Mesenchymal stem cell (in vitro differentiated cells and primary cell): ENCODE results near the gene MAN2B2.
A peak's percentile ranks its signal among the peaks of the same experiment; 100 is the strongest.

Experiments used
- DNase-seq: peaks from one replicate; pipeline ENCODE4 v3.0.0-alpha.2; 2013
- H2AFZ ChIP-seq: one replicate; pipeline ENCODE4 v1.6.1; 2013; ENCODE audit warnings: low read depth, mild to moderate bottlenecking, control low read depth, inconsistent platforms, low read length, moderate library complexity
- H2AK5ac ChIP-seq: 2 replicates; pipeline ENCODE4 v1.6.1; 2013; ENCODE audit warnings: low read length, moderate library complexity, mild to moderate bottlenecking, inconsistent platforms; ENCODE audit not compliant: severe bottlenecking
- H2BK120ac ChIP-seq: one replicate; pipeline ENCODE4 v1.6.1; 2013; ENCODE audit warnings: low read depth, mild to moderate bottlenecking, inconsistent platforms, low read length, moderate library complexity
- H2BK12ac ChIP-seq, 2 experiments: one replicate each; pipeline ENCODE4 v1.6.1; 2013; ENCODE audit warnings: inconsistent platforms in 2 of 2, low read length in 2 of 2, mild to moderate bottlenecking in 2 of 2, moderate library complexity in 2 of 2, control low read depth in 1 of 2
- H2BK15ac ChIP-seq: one replicate; pipeline ENCODE4 v1.6.1; 2013; ENCODE audit warnings: mild to moderate bottlenecking, low read depth, inconsistent platforms; ENCODE audit not compliant: poor library complexity, severe bottlenecking
- H2BK5ac ChIP-seq: 2 replicates; pipeline ENCODE4 v1.6.1; 2013; ENCODE audit warnings: low read depth, mild to moderate bottlenecking, low read length, control low read depth, inconsistent platforms; ENCODE audit not compliant: poor library complexity, severe bottlenecking
- H3K14ac ChIP-seq, 2 experiments: one replicate each; pipeline ENCODE4 v1.6.1; 2013; ENCODE audit warnings: inconsistent platforms in 2 of 2, low read length in 2 of 2, control low read depth in 1 of 2, mild to moderate bottlenecking in 1 of 2, moderate library complexity in 1 of 2
- H3K18ac ChIP-seq, 2 experiments: one replicate each; pipeline ENCODE4 v1.6.1; 2013; ENCODE audit warnings: inconsistent platforms in 2 of 2, low read length in 2 of 2, control low read depth in 1 of 2, low read depth in 1 of 2, mild to moderate bottlenecking in 1 of 2
- H3K23ac ChIP-seq, 2 experiments: one replicate each; pipeline ENCODE4 v1.6.1; 2013; ENCODE audit warnings: inconsistent platforms in 2 of 2, low read length in 2 of 2, mild to moderate bottlenecking in 2 of 2, moderate library complexity in 2 of 2, control low read depth in 1 of 2
- H3K27ac ChIP-seq: 2 replicates; pipeline ENCODE4 v1.5.1; 2013; ENCODE audit warnings: mild to moderate bottlenecking, moderate library complexity, low read length, control low read depth, inconsistent platforms; ENCODE audit not compliant: poor library complexity, severe bottlenecking
- H3K27me3 ChIP-seq, 2 experiments: 2 replicates each; pipeline versions ENCODE4 v1.6.1 to v1.7.0; 2013; ENCODE audit warnings: low read length in 2 of 2, mild to moderate bottlenecking in 2 of 2, moderate library complexity in 2 of 2, control low read depth in 1 of 2, inconsistent platforms in 1 of 2; ENCODE audit not compliant: control insufficient read depth in 1 of 2, insufficient read depth in 1 of 2
- H3K36me3 ChIP-seq, 2 experiments: 2 replicates each; pipeline versions ENCODE4 v1.6.1 to v1.7.0; 2013; ENCODE audit warnings: low read length in 2 of 2, control low read depth in 1 of 2, inconsistent platforms in 1 of 2, low read depth in 1 of 2, mild to moderate bottlenecking in 1 of 2; ENCODE audit not compliant: insufficient read depth in 2 of 2, control insufficient read depth in 1 of 2
- H3K4ac ChIP-seq, 2 experiments: one replicate each; pipeline ENCODE4 v1.6.1; 2013; ENCODE audit warnings: inconsistent platforms in 2 of 2, low read length in 2 of 2, mild to moderate bottlenecking in 2 of 2, moderate library complexity in 2 of 2, control low read depth in 1 of 2, low read depth in 1 of 2
- H3K4me1 ChIP-seq: 2 replicates; pipeline ENCODE4 v1.6.1; 2013; ENCODE audit warnings: low read depth, low read length, control low read depth; ENCODE audit not compliant: control insufficient read depth, insufficient read depth
- H3K4me2 ChIP-seq: 2 replicates; pipeline ENCODE4 v1.6.1; 2013; ENCODE audit warnings: low read length, mild to moderate bottlenecking, inconsistent platforms; ENCODE audit not compliant: poor library complexity, severe bottlenecking
- H3K4me3 ChIP-seq, 2 experiments: 2 replicates each; pipeline versions ENCODE4 v1.5.1 to v1.7.0; 2013; ENCODE audit warnings: low read length in 2 of 2, mild to moderate bottlenecking in 2 of 2, control low read depth in 1 of 2, low read depth in 1 of 2; ENCODE audit not compliant: insufficient read depth in 1 of 2
- H3K79me1 ChIP-seq: replicated peaks from 2 replicates; pipeline ENCODE4 v1.6.1; 2013; ENCODE audit warnings: mild to moderate bottlenecking, control low read depth, low read length, inconsistent platforms; ENCODE audit not compliant: poor library complexity, severe bottlenecking
- H3K9ac ChIP-seq: 2 replicates; pipeline ENCODE4 v1.7.0; 2013; ENCODE audit warnings: mild to moderate bottlenecking, low read length, moderate library complexity
- H3K9me3 ChIP-seq: 2 replicates; pipeline ENCODE4 v1.7.0; 2013; ENCODE audit warnings: mild to moderate bottlenecking, low read length; ENCODE audit not compliant: control insufficient read depth
- H4K8ac ChIP-seq: one replicate; pipeline ENCODE4 v1.6.1; 2013; ENCODE audit warnings: inconsistent platforms, mild to moderate bottlenecking, low read length, moderate library complexity
- H4K91ac ChIP-seq: one replicate; pipeline ENCODE4 v1.6.1; 2013; ENCODE audit warnings: mild to moderate bottlenecking, low read length, inconsistent platforms
- WGBS: methylation state at CpG from one replicate; pipeline ENCODE4 v1.1.7; 2013; ENCODE audit warnings: mixed read lengths; 5-methylcytosine and 5-hydroxymethylcytosine counted together

The MAN2B2 gene

GRCh38 chr4:6551660-6552059 is 23.3 kb upstream of the MAN2B2 start:
- H2AK5ac ChIP-seq = no peak overlapping the region
- no peak overlapping the region for H2BK12ac ChIP-seq
- no peaks in the 10 kb centered on the region for H3K79me1 ChIP-seq
- H2AFZ ChIP-seq = no peak overlapping the region
- no CpG with 5 or more reads among the region's 2 CpGs for WGBS
- no peaks in the 10 kb centered on the region for H3K36me3 ChIP-seq
- H3K4me2 ChIP-seq = no peak overlapping the region
- H2BK5ac ChIP-seq = no peak overlapping the region
- no peak overlapping the region for H3K9ac ChIP-seq
- H3K4me3 ChIP-seq = no peak overlapping the region
- H4K8ac ChIP-seq = no peak overlapping the region
- H3K23ac ChIP-seq = no peak overlapping the region
- DNase-seq = no peak
- H3K27me3 ChIP-seq = peaks cover 70 to 74% of the 10 kb centered on the region in 2 experiments
- H3K14ac ChIP-seq = peak overlapping the region in 1 of 2 experiments; percentile 39
- no peak overlapping the region for H4K91ac ChIP-seq
- H3K4me1 ChIP-seq = no peaks in the 10 kb centered on the region
- no peak overlapping the region for H2BK15ac ChIP-seq
- H3K27ac ChIP-seq = no peak overlapping the region
- peaks cover 10% of the 10 kb centered on the region for H3K9me3 ChIP-seq
- H3K4ac ChIP-seq = no peak overlapping the region
- H2BK120ac ChIP-seq = no peak overlapping the region
- no peak overlapping the region for H3K18ac ChIP-seq

- no peak overlapping the region for H3K9ac ChIP-seq
- 76% methylated on average over 12 of the region's 13 CpGs for WGBS
- H2BK15ac ChIP-seq = no peak overlapping the region
- H2BK120ac ChIP-seq = no peak overlapping the region
- H2BK12ac ChIP-seq = no peak overlapping the region
- no peak overlapping the region for H3K23ac ChIP-seq
- H3K36me3 ChIP-seq = no peaks in the 10 kb centered on the region
- no peak overlapping the region for H3K4me3 ChIP-seq
- no peak overlapping the region for H3K4me2 ChIP-seq
- H3K27ac ChIP-seq = no peak overlapping the region
- no peak overlapping the region for H2AFZ ChIP-seq
- H4K8ac ChIP-seq = no peak overlapping the region
- peaks cover 10% of the 10 kb centered on the region for H3K9me3 ChIP-seq
- DNase-seq = no peak
- H3K18ac ChIP-seq = no peak overlapping the region
- no peak overlapping the region for H3K14ac ChIP-seq
- H3K4me1 ChIP-seq = no peaks in the 10 kb centered on the region
- H3K79me1 ChIP-seq = no peaks in the 10 kb centered on the region
- H4K91ac ChIP-seq = no peak overlapping the region
- H3K27me3 ChIP-seq = peaks cover 84 to 95% of the 10 kb centered on the region in 2 experiments
- H3K4ac ChIP-seq = no peak overlapping the region
- H2BK5ac ChIP-seq = no peak overlapping the region
- no peak overlapping the region for H2AK5ac ChIP-seq
Measured at GRCh38 chr4:6555519-6555918, 19.5 kb upstream of the MAN2B2 start.

- 94% methylated on average over 6 of the region's 6 CpGs for WGBS
- no peak overlapping the region for H2BK120ac ChIP-seq
- peaks cover 4% of the 10 kb centered on the region for H3K4me1 ChIP-seq
- H2BK15ac ChIP-seq = no peak overlapping the region
- H2AK5ac ChIP-seq = no peak overlapping the region
- H3K27me3 ChIP-seq = peaks cover 83 to 95% of the 10 kb centered on the region in 2 experiments
- peaks cover 10% of the 10 kb centered on the region for H3K9me3 ChIP-seq
- no peak overlapping the region for H3K4me3 ChIP-seq
- H2BK12ac ChIP-seq = no peak overlapping the region
- no peak overlapping the region for H4K91ac ChIP-seq
- H4K8ac ChIP-seq = no peak overlapping the region
- DNase-seq = no peak
- H3K4ac ChIP-seq = no peak overlapping the region
- H2BK5ac ChIP-seq = no peak overlapping the region
- H3K36me3 ChIP-seq = no peaks in the 10 kb centered on the region
- no peak overlapping the region for H3K23ac ChIP-seq
- no peak overlapping the region for H2AFZ ChIP-seq
- no peak overlapping the region for H3K14ac ChIP-seq
- H3K18ac ChIP-seq = no peak overlapping the region
- no peak overlapping the region for H3K9ac ChIP-seq
- no peak overlapping the region for H3K4me2 ChIP-seq
- no peak overlapping the region for H3K27ac ChIP-seq
- no peaks in the 10 kb centered on the region for H3K79me1 ChIP-seq
Measured at GRCh38 chr4:6556263-6556662, 18.7 kb upstream of the MAN2B2 start.

GRCh38 chr4:6557185-6557584 is 17.8 kb upstream of the MAN2B2 start:
- Histone ChIP-seq H3K4me2 (no peak overlapping the region), H3K27ac (no peak overlapping the region), H3K4me3 (no peak overlapping the region), H3K79me1 (no peaks in the 10 kb centered on the region), H2AFZ (no peak overlapping the region), H3K4me1 (peaks cover 4% of the 10 kb centered on the region), H3K4ac (no peak overlapping the region), H3K18ac (no peak overlapping the region), H2BK15ac (no peak overlapping the region), H3K36me3 (no peaks in the 10 kb centered on the region), H4K91ac (no peak overlapping the region), H3K27me3 (peaks cover 84 to 95% of the 10 kb centered on the region in 2 experiments), H3K23ac (no peak overlapping the region), H3K9me3 (peaks cover 1% of the 10 kb centered on the region), H3K9ac (no peak overlapping the region), H2AK5ac (no peak overlapping the region), H2BK12ac (no peak overlapping the region), H2BK120ac (no peak overlapping the region), H3K14ac (no peak overlapping the region), H4K8ac (no peak overlapping the region), H2BK5ac (no peak overlapping the region)
- WGBS = 68% methylated on average over 5 of the region's 5 CpGs
- no peak for DNase-seq
